Vagina (tissue), 2 donors: Measurements from ENCODE around the gene GUCY1A1. TPM values are rescaled to one million over a fixed set of nuclear protein-coding genes. Genes with fewer than 3 reads are reported as not detected.

Experiments used
- DNase-seq, 2 donors: peaks; one replicate each; pipeline ENCODE4 v3.0.0-alpha.2; 2017; ENCODE audit errors: extremely low spot score in 2 of 2
- H3K27ac ChIP-seq: fragments of 200-600 bp; sonication (generic); one replicate; pipeline ENCODE4 v1.5.1; 2019
- H3K27me3 ChIP-seq: fragments of 200-600 bp; sonication (generic); one replicate; pipeline ENCODE4 v1.5.1; 2019
- H3K36me3 ChIP-seq, 2 donors: fragments of 200-600 bp; sonication (generic); one replicate each; pipeline ENCODE4 v1.5.1; 2017 to 2019
- H3K4me1 ChIP-seq: fragments of 200-600 bp; sonication (generic); one replicate; pipeline ENCODE4 v1.5.1; 2019
- H3K4me3 ChIP-seq, 2 donors: fragments of 200-600 bp; sonication (generic); 1 replicate in 1 of 2; 2 replicates in 1 of 2; pipeline ENCODE4 v1.5.1; 2016 to 2019
- H3K9me3 ChIP-seq: fragments of 200-600 bp; sonication (generic); one replicate; pipeline ENCODE4 v1.5.1; 2019
- POLR2A ChIP-seq, 2 donors: fragments of 450-650 bp; IDR thresholded peaks; one replicate each; pipeline ENCODE4 v1.6.1; 2017; ENCODE audit warnings: antibody characterized with exemption in 2 of 2, mild to moderate bottlenecking in 2 of 2, moderate library complexity in 2 of 2
- POLR2AphosphoS5 ChIP-seq, 2 donors: sonication (generic); formaldehyde crosslinking; IDR thresholded peaks; one replicate each; pipeline ENCODE4 v1.9.0; 2017; ENCODE audit warnings: antibody characterized with exemption in 2 of 2, mild to moderate bottlenecking in 2 of 2, low read depth in 1 of 2; ENCODE audit not compliant: insufficient read depth in 1 of 2
- intact Hi-C: fragments of 100-400 bp; cut with DNase I; formaldehyde crosslinking; loops from one replicate; pipeline ENCODE4 v1.15.1; 2023
- total RNA-seq: library from RNA; depleted of rRNA; stranded (reverse); fragments of >200 nt; gene quantifications from one replicate; pipeline ENCODE4 v1.2.3, GENCODE V29; 2016
- TF ChIP-seq, protein P1 (sequence below), 3 experiments: fragments of 450-650 bp in 2 of 3; fragments of 200-600 bp in 1 of 3; sonication (generic) in 1 of 3; IDR thresholded peaks; one replicate each; pipeline ENCODE4 v1.5.1; 2017 to 2019; ENCODE audit warnings: antibody characterized with exemption in 3 of 3, mild to moderate bottlenecking in 2 of 3, moderate library complexity in 2 of 3

The GUCY1A1 gene, protein sequence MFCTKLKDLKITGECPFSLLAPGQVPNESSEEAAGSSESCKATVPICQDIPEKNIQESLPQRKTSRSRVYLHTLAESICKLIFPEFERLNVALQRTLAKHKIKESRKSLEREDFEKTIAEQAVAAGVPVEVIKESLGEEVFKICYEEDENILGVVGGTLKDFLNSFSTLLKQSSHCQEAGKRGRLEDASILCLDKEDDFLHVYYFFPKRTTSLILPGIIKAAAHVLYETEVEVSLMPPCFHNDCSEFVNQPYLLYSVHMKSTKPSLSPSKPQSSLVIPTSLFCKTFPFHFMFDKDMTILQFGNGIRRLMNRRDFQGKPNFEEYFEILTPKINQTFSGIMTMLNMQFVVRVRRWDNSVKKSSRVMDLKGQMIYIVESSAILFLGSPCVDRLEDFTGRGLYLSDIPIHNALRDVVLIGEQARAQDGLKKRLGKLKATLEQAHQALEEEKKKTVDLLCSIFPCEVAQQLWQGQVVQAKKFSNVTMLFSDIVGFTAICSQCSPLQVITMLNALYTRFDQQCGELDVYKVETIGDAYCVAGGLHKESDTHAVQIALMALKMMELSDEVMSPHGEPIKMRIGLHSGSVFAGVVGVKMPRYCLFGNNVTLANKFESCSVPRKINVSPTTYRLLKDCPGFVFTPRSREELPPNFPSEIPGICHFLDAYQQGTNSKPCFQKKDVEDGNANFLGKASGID
- total RNA-seq: 21.6 TPM

DNA sequence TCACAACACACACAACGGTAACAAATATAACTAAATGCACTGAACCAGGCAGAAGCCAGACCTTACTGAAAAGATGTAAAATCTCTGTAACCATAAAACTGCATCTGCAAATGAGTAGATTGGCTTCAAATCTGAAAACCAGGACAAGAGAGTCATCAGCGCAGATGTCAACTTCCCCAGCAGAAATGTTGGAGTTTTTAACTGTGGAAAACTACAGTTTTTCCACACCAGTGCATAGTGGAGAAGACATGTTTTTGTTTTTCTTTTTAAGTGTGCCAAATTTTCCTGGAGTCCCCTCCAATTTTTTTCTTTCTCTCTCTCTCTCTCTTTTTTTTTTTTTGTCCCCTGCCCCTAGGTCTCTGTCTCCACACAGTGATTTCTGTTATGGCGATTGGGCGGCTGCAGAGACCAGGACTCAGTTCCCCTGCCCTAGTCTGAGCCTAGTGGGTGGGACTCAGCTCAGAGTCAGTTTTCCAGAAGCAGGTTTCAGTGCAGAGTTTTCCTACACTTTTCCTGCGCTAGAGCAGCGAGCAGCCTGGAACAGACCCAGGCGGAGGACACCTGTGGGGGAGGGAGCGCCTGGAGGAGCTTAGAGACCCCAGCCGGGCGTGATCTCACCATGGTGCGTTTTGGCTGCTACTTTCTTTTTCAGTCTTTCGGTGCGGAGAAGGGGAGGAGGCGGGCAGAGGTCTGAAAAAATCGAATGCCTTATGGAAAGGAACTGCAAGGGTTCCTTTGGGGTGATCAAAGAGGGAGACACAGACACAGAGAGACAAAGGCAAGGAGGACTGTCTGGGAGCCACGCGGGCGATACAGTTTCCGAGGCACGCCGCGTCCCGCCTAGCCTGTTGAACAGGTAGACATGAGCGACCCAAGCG is at the start of gene GUCY1A1:
Gene GUCY1A1, plus strand, starts transcription at position 505 of the 878 bp plus-strand sequence. CDS start 30,020 bp downstream, outside the sequence.
- TF ChIP-seq POLR2AphosphoS5 (IDR thresholded peaks at IDR 0.05; ENCODE audit: insufficient read depth in 1 of 2, low read depth in 1 of 2): no peak
- TF ChIP-seq, protein P1, sequence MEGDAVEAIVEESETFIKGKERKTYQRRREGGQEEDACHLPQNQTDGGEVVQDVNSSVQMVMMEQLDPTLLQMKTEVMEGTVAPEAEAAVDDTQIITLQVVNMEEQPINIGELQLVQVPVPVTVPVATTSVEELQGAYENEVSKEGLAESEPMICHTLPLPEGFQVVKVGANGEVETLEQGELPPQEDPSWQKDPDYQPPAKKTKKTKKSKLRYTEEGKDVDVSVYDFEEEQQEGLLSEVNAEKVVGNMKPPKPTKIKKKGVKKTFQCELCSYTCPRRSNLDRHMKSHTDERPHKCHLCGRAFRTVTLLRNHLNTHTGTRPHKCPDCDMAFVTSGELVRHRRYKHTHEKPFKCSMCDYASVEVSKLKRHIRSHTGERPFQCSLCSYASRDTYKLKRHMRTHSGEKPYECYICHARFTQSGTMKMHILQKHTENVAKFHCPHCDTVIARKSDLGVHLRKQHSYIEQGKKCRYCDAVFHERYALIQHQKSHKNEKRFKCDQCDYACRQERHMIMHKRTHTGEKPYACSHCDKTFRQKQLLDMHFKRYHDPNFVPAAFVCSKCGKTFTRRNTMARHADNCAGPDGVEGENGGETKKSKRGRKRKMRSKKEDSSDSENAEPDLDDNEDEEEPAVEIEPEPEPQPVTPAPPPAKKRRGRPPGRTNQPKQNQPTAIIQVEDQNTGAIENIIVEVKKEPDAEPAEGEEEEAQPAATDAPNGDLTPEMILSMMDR (IDR thresholded peaks at IDR 0.05): no peak
- Histone ChIP-seq H3K27ac (peak within 1 kb of the TSS; percentile 94), H3K4me3 (peak within 1 kb of the TSS; percentile 63 to 82), H3K36me3 (no peaks in the 10 kb centered on the region), H3K27me3 (no peaks in the 10 kb centered on the region), H3K4me1 (peaks cover 4% of the 10 kb centered on the region), H3K9me3 (no peaks in the 10 kb centered on the region)
- no peak for DNase-seq
- intact Hi-C loops: loop anchor here (10.0 kb wide), 2 partner anchors 62 to 108 kb away; no protein-coding TSS in a partner anchor

DNA sequence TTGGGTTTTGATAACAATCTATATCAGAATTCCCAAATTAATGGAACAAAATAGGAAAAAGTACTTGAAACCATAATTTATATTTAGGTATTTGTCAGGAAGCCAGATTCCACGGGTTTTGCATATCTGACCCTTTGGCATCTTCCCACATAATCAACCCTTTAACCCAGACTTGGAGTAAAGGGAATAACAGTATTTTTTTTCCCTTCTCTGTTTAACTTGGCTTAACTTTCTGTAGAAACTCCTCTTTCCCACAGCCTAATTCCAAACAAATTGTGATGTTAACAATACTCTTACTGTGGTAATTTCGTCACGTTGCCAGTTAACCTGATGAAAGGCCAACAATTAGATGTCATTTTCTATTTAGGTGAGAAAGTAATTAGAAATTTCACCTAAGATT is 49.4 kb upstream of the GUCY1A1 start:
- Histone ChIP-seq H3K9me3 (no peaks in the 10 kb centered on the region), H3K27ac (no peak overlapping the region), H3K36me3 (no peaks in the 10 kb centered on the region), H3K4me1 (no peaks in the 10 kb centered on the region), H3K27me3 (no peaks in the 10 kb centered on the region), H3K4me3 (no peak overlapping the region)
- TF ChIP-seq POLR2A (IDR thresholded peaks at IDR 0.05): no peak
- TF ChIP-seq POLR2AphosphoS5 (IDR thresholded peaks at IDR 0.05; ENCODE audit: insufficient read depth in 1 of 2, low read depth in 1 of 2): no peak
- TF ChIP-seq, protein P1 (IDR thresholded peaks at IDR 0.05): no peak
- no peak for DNase-seq
- intact Hi-C loops: no loop called here

DNA sequence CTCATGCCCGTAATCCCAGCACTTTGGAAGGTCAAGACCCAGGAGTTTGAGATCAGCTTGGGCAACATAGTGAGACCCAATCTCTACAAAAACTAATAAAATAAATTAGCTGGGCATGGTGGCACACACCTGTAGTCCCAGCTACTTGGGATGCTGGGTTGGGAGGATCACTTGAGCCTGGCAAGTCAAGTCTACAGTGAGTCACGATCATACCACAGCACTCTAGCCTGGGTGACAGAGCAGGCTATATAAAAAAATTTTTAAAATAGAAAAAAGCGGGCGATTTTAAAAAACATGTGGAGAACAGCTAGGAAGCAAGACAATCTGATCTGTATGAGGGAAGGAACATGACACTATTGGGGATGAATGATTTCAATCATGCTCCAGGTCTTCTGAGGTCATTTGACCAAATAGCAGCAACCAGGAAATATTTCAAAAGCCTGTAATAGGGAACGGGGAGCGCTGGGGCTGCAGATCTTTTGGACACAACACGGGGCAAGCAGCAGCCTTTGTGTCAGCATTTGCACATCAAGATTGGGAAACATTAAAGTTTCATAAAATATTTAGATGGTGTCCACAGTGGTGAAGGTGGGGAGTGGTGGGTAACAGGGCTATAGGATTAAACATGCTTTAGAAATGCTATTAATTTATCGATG is 48.3 kb upstream of the GUCY1A1 start:
- no peaks in the 10 kb centered on the region for H3K36me3 ChIP-seq
- no peaks in the 10 kb centered on the region for H3K4me1 ChIP-seq
- no peaks in the 10 kb centered on the region for H3K9me3 ChIP-seq
- TF ChIP-seq POLR2A (IDR thresholded peaks at IDR 0.05) (no peak), POLR2AphosphoS5 (IDR thresholded peaks at IDR 0.05; ENCODE audit: insufficient read depth in 1 of 2, low read depth in 1 of 2) (no peak)
- TF ChIP-seq, protein P1 (IDR thresholded peaks at IDR 0.05): no peak
- intact Hi-C loops: no loop called here
- no peak overlapping the region for H3K27ac ChIP-seq
- H3K27me3 ChIP-seq: no peaks in the 10 kb centered on the region
- no peak overlapping the region for H3K4me3 ChIP-seq
- no peak for DNase-seq

DNA sequence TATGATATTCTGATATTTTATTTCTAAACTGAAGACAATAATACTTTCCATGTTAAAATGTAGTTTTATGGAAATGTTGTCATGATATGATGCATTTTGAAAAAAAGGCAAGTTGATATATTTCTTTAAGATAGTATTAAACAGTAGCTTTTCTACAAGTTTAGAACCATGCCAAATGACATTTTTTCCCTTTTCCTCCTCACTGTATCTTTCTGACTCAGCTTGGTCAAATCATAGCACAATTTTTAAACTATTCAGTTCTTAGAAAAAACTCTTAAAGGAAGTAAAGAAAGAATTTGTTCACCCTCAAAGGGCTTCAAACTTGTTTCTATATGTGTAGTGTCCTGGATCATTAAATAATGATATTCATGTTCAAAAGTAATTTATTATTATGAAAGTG is 46.0 kb upstream of the GUCY1A1 start:
- Histone ChIP-seq H3K27ac (no peak overlapping the region), H3K27me3 (no peaks in the 10 kb centered on the region), H3K4me3 (no peak overlapping the region), H3K36me3 (no peaks in the 10 kb centered on the region), H3K9me3 (no peaks in the 10 kb centered on the region), H3K4me1 (no peaks in the 10 kb centered on the region)
- TF ChIP-seq POLR2AphosphoS5 (IDR thresholded peaks at IDR 0.05; ENCODE audit: insufficient read depth in 1 of 2, low read depth in 1 of 2): no peak
- TF ChIP-seq POLR2A (IDR thresholded peaks at IDR 0.05): no peak
- TF ChIP-seq, protein P1 (IDR thresholded peaks at IDR 0.05): no peak
- DNase-seq: no peak
- intact Hi-C loops: no loop called here
